WTC11 (cell line): ENCODE results near the gene GALNT18. TPM values are rescaled to one million over a fixed set of nuclear protein-coding genes. Genes with fewer than 3 reads are reported as not detected.

Experiments
- ATAC-seq: fragments of 200-7000 bp; cut with Tn5 transposase; 2 replicates; pipeline ENCODE4 v1.10.0; 2021; ENCODE audit warnings: mild to moderate bottlenecking, moderate library complexity
- CTCF ChIA-PET: fragments of 300-600 bp; sonication (Branson Sonifier 250); formaldehyde crosslinking; loops from one replicate; lab custom pipeline; 2021; ENCODE audit warnings: antibody characterized with exemption; lab: Charles Lee
- POLR2A ChIA-PET: fragments of 350-600 bp; sonication (Branson Sonifier 250); formaldehyde crosslinking; loops from one replicate; lab custom pipeline; 2021; ENCODE audit warnings: antibody characterized with exemption; lab: Charles Lee
- DNase-seq: peaks from one replicate; pipeline ENCODE4 v3.0.0; 2021; ENCODE audit warnings: low spot score
- H3K27ac Mint-ChIP-seq: 2 replicates; pipeline ENCODE4 v1.8.0; 2021; ENCODE audit warnings: mixed read lengths
- H3K27me3 Mint-ChIP-seq: 2 replicates; pipeline ENCODE4 v1.8.0; 2021; ENCODE audit warnings: low read depth, mild to moderate bottlenecking, moderate library complexity, mixed read lengths
- H3K36me3 Mint-ChIP-seq: 2 replicates; pipeline ENCODE4 v1.8.0; 2021; ENCODE audit warnings: mixed read lengths
- H3K4me1 Mint-ChIP-seq: 2 replicates; pipeline ENCODE4 v1.8.0; 2022; ENCODE audit warnings: mixed read lengths
- H3K4me3 Mint-ChIP-seq: 2 replicates; pipeline ENCODE4 v1.8.0; 2021; ENCODE audit warnings: mild to moderate bottlenecking, moderate library complexity, mixed read lengths
- H3K9me3 Mint-ChIP-seq: 2 replicates; pipeline ENCODE4 v1.8.0; 2021; ENCODE audit warnings: mixed read lengths
- KAT7 ChIP-seq: sonication (generic); formaldehyde crosslinking; IDR thresholded peaks from 2 replicates; pipeline ENCODE4 v1.8.1; 2023; ENCODE audit warnings: missing genetic modification reagents, mild to moderate bottlenecking, borderline replicate concordance
- NR1H2 ChIP-seq: sonication (generic); formaldehyde crosslinking; IDR thresholded peaks from 2 replicates; pipeline ENCODE4 v1.9.0; 2021; ENCODE audit warnings: mild to moderate bottlenecking, moderate library complexity, missing genetic modification reagents
- RELA ChIP-seq: sonication (generic); formaldehyde crosslinking; IDR thresholded peaks from 2 replicates; pipeline ENCODE4 v1.8.1; 2022; ENCODE audit warnings: missing genetic modification reagents, mild to moderate bottlenecking, borderline replicate concordance
- SMAD3 ChIP-seq: sonication (generic); formaldehyde crosslinking; IDR thresholded peaks from 2 replicates; pipeline ENCODE4 v1.8.0; 2022; ENCODE audit warnings: missing genetic modification reagents, mild to moderate bottlenecking, borderline replicate concordance
- SOX15 ChIP-seq: fragments of 250-450 bp; sonication (Bioruptor Pico); IDR thresholded peaks from 2 replicates; pipeline ENCODE4 v1.9.0; 2021; ENCODE audit warnings: mild to moderate bottlenecking
- ZNF121 ChIP-seq: sonication (generic); formaldehyde crosslinking; IDR thresholded peaks from 2 replicates; pipeline ENCODE4 v1.8.0; 2023; ENCODE audit warnings: missing genetic modification reagents
- ZNF232 ChIP-seq: sonication (generic); formaldehyde crosslinking; IDR thresholded peaks from 2 replicates; pipeline ENCODE4 v1.8.0; 2022; ENCODE audit warnings: mild to moderate bottlenecking, missing genetic modification reagents
- ZNF416 ChIP-seq: fragments of 250-450 bp; sonication (Bioruptor Pico); IDR thresholded peaks from 2 replicates; pipeline ENCODE4 v1.9.0; 2021; ENCODE audit warnings: mild to moderate bottlenecking, inconsistent platforms
- total RNA-seq: library from RNA; stranded (reverse); gene quantifications from 3 replicates; pipeline ENCODE4 v1.2.3, GENCODE V29; 2021
- TF ChIP-seq, protein P1 (sequence below): fragments of 200-600 bp; IDR thresholded peaks from 2 replicates; pipeline ENCODE4 v1.8.0; 2022; ENCODE audit warnings: antibody characterized with exemption
- TF ChIP-seq, protein P2 (sequence below): fragments of 250-450 bp; sonication (Bioruptor Pico); IDR thresholded peaks from 2 replicates; pipeline ENCODE4 v1.9.0; 2021; ENCODE audit warnings: moderate library complexity, mild to moderate bottlenecking, inconsistent platforms, borderline replicate concordance
- TF ChIP-seq, protein P3 (sequence below): sonication (generic); formaldehyde crosslinking; conservative IDR thresholded peaks from 2 replicates; pipeline ENCODE4 v1.8.1; 2023; ENCODE audit warnings: mild to moderate bottlenecking, low read depth, missing genetic modification reagents, moderate library complexity
- TF ChIP-seq, protein P4 (sequence below): sonication (generic); formaldehyde crosslinking; IDR thresholded peaks from 2 replicates; pipeline ENCODE4 v1.8.0; 2023; ENCODE audit warnings: missing genetic modification reagents
- TF ChIP-seq, protein P5 (sequence below): sonication (generic); formaldehyde crosslinking; IDR thresholded peaks from 2 replicates; pipeline ENCODE4 v1.8.1; 2023; ENCODE audit warnings: mild to moderate bottlenecking, moderate library complexity, missing genetic modification reagents
- TF ChIP-seq, protein P6 (sequence below): sonication (generic); formaldehyde crosslinking; IDR thresholded peaks from 2 replicates; pipeline ENCODE4 v1.8.0; 2022; ENCODE audit warnings: mild to moderate bottlenecking, missing genetic modification reagents
- TF ChIP-seq, protein P7 (sequence below): sonication (generic); formaldehyde crosslinking; IDR thresholded peaks from 2 replicates; pipeline ENCODE4 v1.8.1; 2023; ENCODE audit warnings: mild to moderate bottlenecking, missing genetic modification reagents

GALNT18 gene
- total RNA-seq, 1 experiment from 2014 or later: 5.0 TPM

DNA sequence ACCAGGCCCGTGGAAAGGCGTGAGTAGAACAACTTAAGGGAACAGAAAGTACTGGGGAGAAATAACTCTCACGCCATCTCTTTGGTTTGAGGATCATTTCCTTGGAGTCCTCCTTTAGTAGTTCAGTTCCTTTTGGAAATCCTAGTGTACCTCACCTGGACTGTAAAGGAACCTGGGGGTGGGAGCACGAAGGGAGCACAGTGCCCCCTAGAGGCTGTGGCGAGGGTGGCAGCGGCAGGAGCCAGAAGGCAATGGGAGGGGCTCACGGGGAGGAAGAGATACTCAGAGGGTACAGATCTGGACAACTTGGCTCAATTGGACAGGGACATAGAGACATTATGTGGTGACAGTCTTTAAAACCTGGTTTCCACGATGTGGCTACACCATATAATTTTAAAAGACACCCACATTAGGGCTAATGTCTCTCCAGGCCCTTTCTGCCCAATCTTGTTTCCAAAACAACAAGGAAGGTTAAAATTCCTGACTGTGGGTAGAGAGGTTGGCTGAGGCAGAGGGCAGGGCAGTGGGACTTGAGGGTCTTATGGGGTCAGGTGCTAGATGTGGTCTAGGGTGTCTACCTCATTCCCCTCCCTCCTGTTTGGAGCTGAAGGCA lies 355.7 kb downstream of the GALNT18 start:
- no peak overlapping the region for H3K27ac Mint-ChIP-seq
- ChIA-PET POLR2A (no interaction called here), CTCF (interaction anchor here (0.9 to 1.4 kb wide), 2 partner anchors 122 to 332 kb away, joined by 3 read pairs; no protein-coding TSS in a partner anchor)
- ATAC-seq (peak; percentile 94), DNase-seq (peak; percentile 87)
- H3K4me1 Mint-ChIP-seq: peaks cover 20% of the 10 kb centered on the region
- H3K4me3 Mint-ChIP-seq: no peak overlapping the region
- TF ChIP-seq, protein P1, sequence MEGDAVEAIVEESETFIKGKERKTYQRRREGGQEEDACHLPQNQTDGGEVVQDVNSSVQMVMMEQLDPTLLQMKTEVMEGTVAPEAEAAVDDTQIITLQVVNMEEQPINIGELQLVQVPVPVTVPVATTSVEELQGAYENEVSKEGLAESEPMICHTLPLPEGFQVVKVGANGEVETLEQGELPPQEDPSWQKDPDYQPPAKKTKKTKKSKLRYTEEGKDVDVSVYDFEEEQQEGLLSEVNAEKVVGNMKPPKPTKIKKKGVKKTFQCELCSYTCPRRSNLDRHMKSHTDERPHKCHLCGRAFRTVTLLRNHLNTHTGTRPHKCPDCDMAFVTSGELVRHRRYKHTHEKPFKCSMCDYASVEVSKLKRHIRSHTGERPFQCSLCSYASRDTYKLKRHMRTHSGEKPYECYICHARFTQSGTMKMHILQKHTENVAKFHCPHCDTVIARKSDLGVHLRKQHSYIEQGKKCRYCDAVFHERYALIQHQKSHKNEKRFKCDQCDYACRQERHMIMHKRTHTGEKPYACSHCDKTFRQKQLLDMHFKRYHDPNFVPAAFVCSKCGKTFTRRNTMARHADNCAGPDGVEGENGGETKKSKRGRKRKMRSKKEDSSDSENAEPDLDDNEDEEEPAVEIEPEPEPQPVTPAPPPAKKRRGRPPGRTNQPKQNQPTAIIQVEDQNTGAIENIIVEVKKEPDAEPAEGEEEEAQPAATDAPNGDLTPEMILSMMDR: peak; percentile 91
- no peak for TF ChIP-seq RELA
- H3K9me3 Mint-ChIP-seq: no peaks in the 10 kb centered on the region
- no peaks in the 10 kb centered on the region; the same call in 1 of the 2 replicates for H3K27me3 Mint-ChIP-seq
- no peaks in the 10 kb centered on the region for H3K36me3 Mint-ChIP-seq

DNA sequence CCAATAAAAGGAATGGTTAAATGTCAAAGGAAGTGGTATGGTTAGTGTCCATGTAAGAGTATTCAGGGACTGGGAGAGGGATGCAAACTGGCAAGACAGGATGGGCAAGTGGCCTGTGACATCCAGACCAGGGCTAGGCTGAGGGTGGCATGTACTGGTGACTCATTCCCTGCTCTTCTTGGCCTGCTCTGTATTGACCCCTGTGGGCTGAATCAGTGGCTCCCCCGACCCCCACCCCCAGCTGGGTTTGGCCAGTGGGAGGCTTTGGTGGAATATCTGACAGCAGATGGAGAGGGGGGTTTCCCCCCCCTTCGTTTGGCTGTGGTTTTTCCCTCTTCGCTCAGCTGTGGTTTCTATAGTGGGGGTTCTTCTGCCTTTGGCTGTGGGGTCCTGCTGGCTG lies 356.5 kb downstream of the GALNT18 start:
- no peak overlapping the region for H3K4me3 Mint-ChIP-seq
- H3K36me3 Mint-ChIP-seq: no peaks in the 10 kb centered on the region
- H3K27ac Mint-ChIP-seq: no peak overlapping the region
- no peaks in the 10 kb centered on the region; the same call in 1 of the 2 replicates for H3K27me3 Mint-ChIP-seq
- ChIA-PET CTCF (no interaction called here), POLR2A (no interaction called here)
- DNase-seq (no peak), ATAC-seq (no peak)
- TF ChIP-seq, protein P2, sequence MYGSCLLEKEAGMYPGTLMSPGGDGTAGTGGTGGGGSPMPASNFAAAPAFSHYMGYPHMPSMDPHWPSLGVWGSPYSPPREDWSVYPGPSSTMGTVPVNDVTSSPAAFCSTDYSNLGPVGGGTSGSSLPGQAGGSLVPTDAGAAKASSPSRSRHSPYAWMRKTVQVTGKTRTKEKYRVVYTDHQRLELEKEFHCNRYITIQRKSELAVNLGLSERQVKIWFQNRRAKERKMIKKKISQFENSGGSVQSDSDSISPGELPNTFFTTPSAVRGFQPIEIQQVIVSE (CRISPR knock-in tag): no peak
- TF ChIP-seq ZNF121 (CRISPR knock-in tag) (no peak), NR1H2 (CRISPR knock-in tag) (no peak), KAT7 (no peak), SOX15 (CRISPR knock-in tag) (no peak), ZNF416 (CRISPR knock-in tag) (no peak), ZNF232 (CRISPR knock-in tag) (no peak), SMAD3 (CRISPR knock-in tag) (no peak)
- TF ChIP-seq, protein P1: no peak
- TF ChIP-seq, protein P3, sequence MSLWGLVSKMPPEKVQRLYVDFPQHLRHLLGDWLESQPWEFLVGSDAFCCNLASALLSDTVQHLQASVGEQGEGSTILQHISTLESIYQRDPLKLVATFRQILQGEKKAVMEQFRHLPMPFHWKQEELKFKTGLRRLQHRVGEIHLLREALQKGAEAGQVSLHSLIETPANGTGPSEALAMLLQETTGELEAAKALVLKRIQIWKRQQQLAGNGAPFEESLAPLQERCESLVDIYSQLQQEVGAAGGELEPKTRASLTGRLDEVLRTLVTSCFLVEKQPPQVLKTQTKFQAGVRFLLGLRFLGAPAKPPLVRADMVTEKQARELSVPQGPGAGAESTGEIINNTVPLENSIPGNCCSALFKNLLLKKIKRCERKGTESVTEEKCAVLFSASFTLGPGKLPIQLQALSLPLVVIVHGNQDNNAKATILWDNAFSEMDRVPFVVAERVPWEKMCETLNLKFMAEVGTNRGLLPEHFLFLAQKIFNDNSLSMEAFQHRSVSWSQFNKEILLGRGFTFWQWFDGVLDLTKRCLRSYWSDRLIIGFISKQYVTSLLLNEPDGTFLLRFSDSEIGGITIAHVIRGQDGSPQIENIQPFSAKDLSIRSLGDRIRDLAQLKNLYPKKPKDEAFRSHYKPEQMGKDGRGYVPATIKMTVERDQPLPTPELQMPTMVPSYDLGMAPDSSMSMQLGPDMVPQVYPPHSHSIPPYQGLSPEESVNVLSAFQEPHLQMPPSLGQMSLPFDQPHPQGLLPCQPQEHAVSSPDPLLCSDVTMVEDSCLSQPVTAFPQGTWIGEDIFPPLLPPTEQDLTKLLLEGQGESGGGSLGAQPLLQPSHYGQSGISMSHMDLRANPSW (CRISPR knock-in tag): no peak
- TF ChIP-seq, protein P4, sequence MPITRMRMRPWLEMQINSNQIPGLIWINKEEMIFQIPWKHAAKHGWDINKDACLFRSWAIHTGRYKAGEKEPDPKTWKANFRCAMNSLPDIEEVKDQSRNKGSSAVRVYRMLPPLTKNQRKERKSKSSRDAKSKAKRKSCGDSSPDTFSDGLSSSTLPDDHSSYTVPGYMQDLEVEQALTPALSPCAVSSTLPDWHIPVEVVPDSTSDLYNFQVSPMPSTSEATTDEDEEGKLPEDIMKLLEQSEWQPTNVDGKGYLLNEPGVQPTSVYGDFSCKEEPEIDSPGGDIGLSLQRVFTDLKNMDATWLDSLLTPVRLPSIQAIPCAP (CRISPR knock-in tag): no peak
- TF ChIP-seq, protein P5, sequence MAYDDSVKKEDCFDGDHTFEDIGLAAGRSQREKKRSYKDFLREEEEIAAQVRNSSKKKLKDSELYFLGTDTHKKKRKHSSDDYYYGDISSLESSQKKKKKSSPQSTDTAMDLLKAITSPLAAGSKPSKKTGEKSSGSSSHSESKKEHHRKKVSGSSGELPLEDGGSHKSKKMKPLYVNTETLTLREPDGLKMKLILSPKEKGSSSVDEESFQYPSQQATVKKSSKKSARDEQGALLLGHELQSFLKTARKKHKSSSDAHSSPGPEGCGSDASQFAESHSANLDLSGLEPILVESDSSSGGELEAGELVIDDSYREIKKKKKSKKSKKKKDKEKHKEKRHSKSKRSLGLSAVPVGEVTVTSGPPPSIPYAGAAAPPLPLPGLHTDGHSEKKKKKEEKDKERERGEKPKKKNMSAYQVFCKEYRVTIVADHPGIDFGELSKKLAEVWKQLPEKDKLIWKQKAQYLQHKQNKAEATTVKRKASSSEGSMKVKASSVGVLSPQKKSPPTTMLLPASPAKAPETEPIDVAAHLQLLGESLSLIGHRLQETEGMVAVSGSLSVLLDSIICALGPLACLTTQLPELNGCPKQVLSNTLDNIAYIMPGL (CRISPR knock-in tag): no peak
- TF ChIP-seq, protein P6, sequence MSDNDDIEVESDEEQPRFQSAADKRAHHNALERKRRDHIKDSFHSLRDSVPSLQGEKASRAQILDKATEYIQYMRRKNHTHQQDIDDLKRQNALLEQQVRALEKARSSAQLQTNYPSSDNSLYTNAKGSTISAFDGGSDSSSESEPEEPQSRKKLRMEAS (CRISPR knock-in tag): no peak
- TF ChIP-seq, protein P7, sequence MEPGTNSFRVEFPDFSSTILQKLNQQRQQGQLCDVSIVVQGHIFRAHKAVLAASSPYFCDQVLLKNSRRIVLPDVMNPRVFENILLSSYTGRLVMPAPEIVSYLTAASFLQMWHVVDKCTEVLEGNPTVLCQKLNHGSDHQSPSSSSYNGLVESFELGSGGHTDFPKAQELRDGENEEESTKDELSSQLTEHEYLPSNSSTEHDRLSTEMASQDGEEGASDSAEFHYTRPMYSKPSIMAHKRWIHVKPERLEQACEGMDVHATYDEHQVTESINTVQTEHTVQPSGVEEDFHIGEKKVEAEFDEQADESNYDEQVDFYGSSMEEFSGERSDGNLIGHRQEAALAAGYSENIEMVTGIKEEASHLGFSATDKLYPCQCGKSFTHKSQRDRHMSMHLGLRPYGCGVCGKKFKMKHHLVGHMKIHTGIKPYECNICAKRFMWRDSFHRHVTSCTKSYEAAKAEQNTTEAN (CRISPR knock-in tag): no peak
- H3K9me3 Mint-ChIP-seq: no peaks in the 10 kb centered on the region
- H3K4me1 Mint-ChIP-seq: peaks cover 20% of the 10 kb centered on the region
